ENCODE results near the gene OR5AS1.

Gene OR5AS1

GRCh38 chr11:56027354-56027753 is at the start of gene OR5AS1:
Gene OR5AS1 (plus strand): TSS chr11:56027654. CDS start chr11:56030419, 2,765 bp downstream.
- no peak for TF ChIP-seq EZH2phosphoT487 (IDR thresholded peaks at IDR 0.05; ENCODE audit: borderline replicate concordance, low read length)
- no peak for TF ChIP-seq CTCF (IDR thresholded peaks at IDR 0.05; ENCODE audit: low read depth, low read length, poor library complexity, severe bottlenecking)
- Histone ChIP-seq H3K79me2 (ENCODE audit: control insufficient read depth, low read length) (no peaks in the 10 kb centered on the region), H3F3A (ENCODE audit: control insufficient read depth, insufficient read depth) (no peaks in the 10 kb centered on the region), H3K9me2 (replicated peaks; ENCODE audit: control insufficient read depth, low read length) (no peaks in the 10 kb centered on the region), H4K20me1 (ENCODE audit: control insufficient read depth, insufficient read depth, low read depth, low read length) (no peaks in the 10 kb centered on the region), H3K4me2 (ENCODE audit: low read length) (no peak within 1 kb of the TSS), H3K4me1 (ENCODE audit: control insufficient read depth, low read length) (no peaks in the 10 kb centered on the region), H3K27me3 (ENCODE audit: control insufficient read depth, low read length) (no peaks in the 10 kb centered on the region), H3K27ac (ENCODE audit: low read depth, low read length) (no peak within 1 kb of the TSS), H3K9me3 (ENCODE audit: control insufficient read depth, insufficient read depth, low read length) (peaks cover 4% of the 10 kb centered on the region; the same call in 1 of the 2 replicates), H3K4me3 (ENCODE audit: low read length) (no peak within 1 kb of the TSS), H3K36me3 (ENCODE audit: control insufficient read depth, low read length) (no peaks in the 10 kb centered on the region)

- Histone ChIP-seq H3K4me3 (ENCODE audit: low read length) (no peak within 1 kb of the TSS), H3K27ac (ENCODE audit: low read depth, low read length) (no peak within 1 kb of the TSS), H3K79me2 (ENCODE audit: control insufficient read depth, low read length) (no peaks in the 10 kb centered on the region), H3K4me1 (ENCODE audit: control insufficient read depth, low read length) (no peaks in the 10 kb centered on the region), H3K36me3 (ENCODE audit: control insufficient read depth, low read length) (no peaks in the 10 kb centered on the region), H3K27me3 (ENCODE audit: control insufficient read depth, low read length) (no peaks in the 10 kb centered on the region), H3K9me2 (replicated peaks; ENCODE audit: control insufficient read depth, low read length) (no peaks in the 10 kb centered on the region), H3K9me3 (ENCODE audit: control insufficient read depth, insufficient read depth, low read length) (no peaks in the 10 kb centered on the region), H3K4me2 (ENCODE audit: low read length) (no peak within 1 kb of the TSS), H3F3A (ENCODE audit: control insufficient read depth, insufficient read depth) (no peaks in the 10 kb centered on the region), H4K20me1 (ENCODE audit: control insufficient read depth, insufficient read depth, low read depth, low read length) (no peaks in the 10 kb centered on the region)
- TF ChIP-seq CTCF (IDR thresholded peaks at IDR 0.05; ENCODE audit: low read depth, low read length, poor library complexity, severe bottlenecking) (no peak), EZH2phosphoT487 (IDR thresholded peaks at IDR 0.05; ENCODE audit: borderline replicate concordance, low read length) (no peak)
Observed at GRCh38 chr11:55994525-55994924, 32.9 kb upstream of the OR5AS1 start, which contains the start of gene OR5F1. Gene OR5F1 (minus strand): TSS chr11:55994625. CDS start chr11:55994625, 0 bp downstream.

- H3K36me3 ChIP-seq (ENCODE audit: control insufficient read depth, low read length) = no peaks in the 10 kb centered on the region
- no peaks in the 10 kb centered on the region for H3F3A ChIP-seq (ENCODE audit: control insufficient read depth, insufficient read depth)
- H3K27me3 ChIP-seq (ENCODE audit: control insufficient read depth, low read length) = no peaks in the 10 kb centered on the region
- H3K27ac ChIP-seq (ENCODE audit: low read depth, low read length) = no peak overlapping the region
- no peaks in the 10 kb centered on the region for H3K9me2 ChIP-seq (replicated peaks; ENCODE audit: control insufficient read depth, low read length)
- no peaks in the 10 kb centered on the region for H3K4me1 ChIP-seq (ENCODE audit: control insufficient read depth, low read length)
- no peak overlapping the region for H3K4me2 ChIP-seq (ENCODE audit: low read length)
- H4K20me1 ChIP-seq (ENCODE audit: control insufficient read depth, insufficient read depth, low read depth, low read length) = no peaks in the 10 kb centered on the region
- no peaks in the 10 kb centered on the region for H3K79me2 ChIP-seq (ENCODE audit: control insufficient read depth, low read length)
- no peak overlapping the region for H3K4me3 ChIP-seq (ENCODE audit: low read length)
- TF ChIP-seq EZH2phosphoT487 (IDR thresholded peaks at IDR 0.05; ENCODE audit: borderline replicate concordance, low read length) = no peak
- TF ChIP-seq CTCF (IDR thresholded peaks at IDR 0.05; ENCODE audit: low read depth, low read length, poor library complexity, severe bottlenecking) = no peak
- H3K9me3 ChIP-seq (ENCODE audit: control insufficient read depth, insufficient read depth, low read length) = no peaks in the 10 kb centered on the region
Observed at GRCh38 chr11:56010716-56011115, 16.7 kb upstream of the OR5AS1 start.
